ENCODE data around the gene CUEDC2.

- TF ChIP-seq CTCF (IDR thresholded peaks at IDR 0.05) (no peak), POLR2A (IDR thresholded peaks at IDR 0.05) (no peak), EP300 (IDR thresholded peaks at IDR 0.05) (no peak), POLR2AphosphoS5 (IDR thresholded peaks at IDR 0.05) (no peak)
Observed at GRCh38 chr10:102411341-102412255, 20.8 kb downstream of the CUEDC2 start.

Measured in gastroesophageal sphincter (tissue), 3 donors.